AG04450 (cell line): ENCODE results near the gene HIF3A. TPM values are rescaled to one million over a fixed set of nuclear protein-coding genes. Genes with fewer than 3 reads are reported as not detected.
"Not testable (repeated sequence)": the region's sequence is repeated elsewhere in the genome, so short reads cannot be mapped to it uniquely, and the experiment has no call there.

Source experiments
- CTCF ChIA-PET: fragments of 300-600, 350-600 bp; formaldehyde crosslinking; extraction: SDS; loops from one replicate; lab custom pipeline; 2022; ENCODE audit warnings: antibody characterized with exemption, inconsistent platforms; lab: Charles Lee
- POLR2A ChIA-PET: fragments of 350-600 bp; formaldehyde crosslinking; extraction: SDS; loops from one replicate; lab custom pipeline; 2021; ENCODE audit warnings: antibody characterized with exemption, inconsistent platforms; lab: Yijun Ruan, JAX
- DNase-seq: peaks from one replicate; pipeline ENCODE4 v3.0.0-alpha.2; 2011; ENCODE audit warnings: low read depth, low spot score
- H3K27ac ChIP-seq: one replicate; pipeline ENCODE4 v1.5.1; 2012; ENCODE audit warnings: low read depth, low read length, control low read depth
- H3K27me3 ChIP-seq: one replicate; pipeline ENCODE4 v1.6.0; 2012; ENCODE audit warnings: low read length; ENCODE audit not compliant: control insufficient read depth, insufficient read depth
- H3K4me3 ChIP-seq: 2 replicates; pipeline ENCODE4 v1.5.1; 2011; ENCODE audit warnings: mild to moderate bottlenecking, low read depth, low read length, control low read depth
- H3K9me3 ChIP-seq: 2 replicates; pipeline ENCODE4 v1.5.1; 2012; ENCODE audit warnings: low read length; ENCODE audit not compliant: control insufficient read depth, insufficient read depth
- CTCF ChIP-seq: IDR thresholded peaks from 2 replicates; pipeline ENCODE4 v1.5.1; 2011; ENCODE audit warnings: low read depth, low read length, control low read depth, inconsistent platforms
- polyA plus RNA-seq: library from polyadenylated mRNA; depleted of rRNA; stranded (reverse); fragments of >200 nt; gene quantifications from 2 replicates; pipeline ENCODE4 v1.2.3, GENCODE V29; 2011

The HIF3A gene
- polyA plus RNA-seq, 1 experiment, result 0.21 TPM

DNA sequence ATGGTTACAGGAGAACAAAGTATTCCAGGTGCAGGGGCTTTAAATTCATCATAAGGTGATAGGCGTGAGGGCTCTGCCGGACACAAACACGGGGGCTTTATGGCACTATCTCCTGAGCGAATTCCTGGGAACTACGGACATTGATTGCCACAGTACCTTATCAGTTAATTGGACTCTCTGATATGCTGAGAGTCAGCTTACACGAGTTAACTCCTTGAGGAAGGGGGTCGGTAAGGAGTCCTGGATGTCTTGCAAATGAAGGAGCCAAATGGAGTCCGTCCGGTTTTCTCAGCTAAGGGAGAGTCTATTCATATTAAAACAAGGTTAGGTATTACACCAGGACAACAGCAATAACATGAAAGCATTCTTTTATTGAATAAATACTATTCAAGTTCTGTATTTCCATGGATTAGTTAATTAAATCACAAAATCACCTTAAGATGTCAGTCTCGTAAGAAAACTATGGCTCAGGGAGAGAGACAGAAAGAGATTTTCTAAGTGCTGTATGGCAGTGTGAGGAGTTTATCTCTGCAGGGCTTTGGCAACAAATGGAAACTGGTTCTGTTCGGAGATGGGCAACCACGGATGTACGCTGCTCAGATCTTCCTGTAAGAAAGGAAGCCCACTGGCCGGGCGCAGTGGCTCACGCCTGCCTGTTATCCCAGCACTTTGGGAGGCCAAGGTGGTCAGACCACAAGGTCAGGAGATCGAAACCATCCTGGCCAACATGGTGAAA lies 26.2 kb upstream of the HIF3A start:
- Histone ChIP-seq H3K27ac (no peak overlapping the region), H3K27me3 (peaks cover 10% of the 10 kb centered on the region), H3K4me3 (no peak overlapping the region), H3K9me3 (no peaks in the 10 kb centered on the region)
- no peak for DNase-seq
- no peak for TF ChIP-seq CTCF
- POLR2A ChIA-PET, result no interaction called here
- CTCF ChIA-PET, result interaction anchor here (0.6 to 1.3 kb wide), 4 partner anchors 10 to 242 kb away, joined by 3 to 8 read pairs (median 3); no protein-coding TSS in a partner anchor

DNA sequence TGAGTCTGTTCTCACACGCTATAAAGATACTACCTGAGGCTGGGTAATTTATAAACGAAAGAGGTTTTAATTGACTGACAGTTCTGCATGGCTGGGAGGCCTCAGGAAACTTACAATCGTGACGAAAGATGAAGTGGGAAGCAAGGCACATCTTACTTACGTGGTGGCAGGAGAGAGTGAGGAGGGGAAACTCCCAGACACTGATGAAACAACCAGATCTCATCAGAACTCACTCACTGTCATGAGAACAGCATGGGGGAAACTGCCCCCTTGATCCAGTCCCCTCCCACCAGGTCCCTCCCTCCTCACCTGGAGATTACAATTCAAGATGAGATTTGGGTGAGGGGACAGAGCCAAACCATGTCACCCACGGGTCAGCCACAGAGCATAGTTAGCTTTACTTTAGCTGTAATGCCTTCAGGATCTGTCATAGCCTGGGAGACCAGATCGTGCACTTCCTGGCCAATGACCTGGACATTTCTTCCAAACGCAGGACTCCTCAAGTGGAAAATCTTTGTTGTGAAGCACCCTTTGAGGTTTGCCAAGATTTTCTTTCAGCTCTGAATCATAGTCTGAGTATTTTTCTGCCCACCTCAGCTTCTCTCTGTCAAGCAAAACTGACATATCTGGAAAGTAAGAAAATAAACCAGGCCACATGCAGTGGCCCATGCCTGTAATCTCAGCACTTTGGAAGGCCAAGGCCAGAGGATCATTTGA lies 25.2 kb upstream of the HIF3A start:
- Histone ChIP-seq H3K27ac (no peak overlapping the region), H3K27me3 (peaks cover 9% of the 10 kb centered on the region), H3K9me3 (no peaks in the 10 kb centered on the region), H3K4me3 (no peak overlapping the region)
- POLR2A ChIA-PET, result no interaction called here
- DNase-seq, result no peak
- CTCF ChIA-PET, result interaction anchor here (0.6 to 1.4 kb wide), 4 partner anchors 9 to 245 kb away, joined by 3 to 13 read pairs (median 4); no protein-coding TSS in a partner anchor
- no peak for TF ChIP-seq CTCF

- POLR2A ChIA-PET, H3K27me3 ChIP-seq, H3K9me3 ChIP-seq, H3K27ac ChIP-seq, CTCF ChIA-PET, DNase-seq, H3K4me3 ChIP-seq: not testable (repeated sequence)
Observed at GRCh38 chr19:46273931-46274330, 22.9 kb upstream of the HIF3A start.

DNA sequence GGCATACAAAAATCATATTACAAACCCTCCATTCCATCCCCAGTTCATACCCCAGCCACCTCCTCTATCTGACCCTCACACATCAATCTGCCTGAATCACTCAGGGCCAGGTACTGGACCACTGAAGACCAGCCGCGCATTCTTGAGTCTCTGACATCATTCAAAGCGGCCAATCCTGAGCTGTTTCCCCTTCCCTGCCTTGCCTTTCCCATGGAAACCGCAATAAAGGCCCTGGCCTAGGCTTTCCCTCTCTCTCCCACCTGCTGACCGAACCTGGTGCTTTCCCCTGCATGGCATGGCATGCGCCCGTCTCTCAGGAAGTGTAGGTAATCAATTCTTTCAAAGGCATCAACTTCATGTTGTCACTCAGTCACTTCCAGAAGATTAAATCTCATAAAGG lies 17.7 kb upstream of the HIF3A start:
- H3K27me3 ChIP-seq, result peaks cover 7% of the 10 kb centered on the region
- no peak for DNase-seq
- no peak overlapping the region for H3K4me3 ChIP-seq
- no peak for TF ChIP-seq CTCF
- no peak overlapping the region for H3K27ac ChIP-seq
- CTCF ChIA-PET, result interaction anchor here (1.3 to 2.8 kb wide), 4 partner anchors 11 to 264 kb away, joined by 3 to 34 read pairs (median 12); partner anchors contain the start of gene PPP5C
- H3K9me3 ChIP-seq, result no peaks in the 10 kb centered on the region
- POLR2A ChIA-PET, result no interaction called here

DNA sequence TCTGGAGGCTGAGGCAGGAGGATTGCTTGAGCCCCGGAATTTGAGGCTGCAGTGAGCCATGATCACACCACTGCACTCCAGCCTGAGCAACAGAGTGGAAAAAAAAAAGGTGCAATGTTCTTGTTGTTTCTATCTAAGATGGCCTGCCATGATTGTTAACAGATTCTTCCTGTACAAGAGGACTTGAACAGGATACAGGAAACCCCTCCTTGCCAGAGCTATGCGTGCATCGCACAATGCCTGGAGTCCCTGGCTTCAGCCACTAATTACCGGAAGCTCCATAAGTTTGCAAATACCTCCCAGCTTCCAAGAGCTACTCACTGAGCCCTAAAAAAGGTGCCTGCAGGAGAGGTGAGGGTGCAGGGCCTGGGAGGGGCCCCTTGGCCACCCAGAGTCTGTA lies 13.1 kb upstream of the HIF3A start:
- no peaks in the 10 kb centered on the region for H3K9me3 ChIP-seq
- ChIA-PET CTCF (interaction anchor here (0.6 to 0.7 kb wide), 2 partner anchors 62 to 219 kb away, joined by 3 to 5 read pairs; no protein-coding TSS in a partner anchor), POLR2A (no interaction called here)
- DNase-seq, result no peak
- peaks cover 4% of the 10 kb centered on the region for H3K27me3 ChIP-seq
- TF ChIP-seq CTCF, result no peak
- no peak overlapping the region for H3K27ac ChIP-seq
- no peak overlapping the region for H3K4me3 ChIP-seq
